Endometrial microvascular endothelial cells (primary cell): ENCODE data around the gene NCAM1. TPM values are rescaled to one million over a fixed set of nuclear protein-coding genes. Genes with fewer than 3 reads are reported as not detected.

Experiments used
- in situ Hi-C: cut with HindIII; loops from 2 replicates; pipeline ENCODE4 v1.10.0; 2017; ENCODE audit warnings: low sequenced_read_pairs, low pct_unique_long_range_greater_than_20kb; ENCODE audit errors: inconsistent ontology term
- total RNA-seq: library from RNA; depleted of rRNA; stranded (reverse); fragments of >200 nt; gene quantifications from one replicate; pipeline ENCODE4 v1.2.3, GENCODE V29; 2015; ENCODE audit errors: inconsistent ontology term

The NCAM1 gene
- total RNA-seq, 1 donor from 2014 or later, result not detected

DNA sequence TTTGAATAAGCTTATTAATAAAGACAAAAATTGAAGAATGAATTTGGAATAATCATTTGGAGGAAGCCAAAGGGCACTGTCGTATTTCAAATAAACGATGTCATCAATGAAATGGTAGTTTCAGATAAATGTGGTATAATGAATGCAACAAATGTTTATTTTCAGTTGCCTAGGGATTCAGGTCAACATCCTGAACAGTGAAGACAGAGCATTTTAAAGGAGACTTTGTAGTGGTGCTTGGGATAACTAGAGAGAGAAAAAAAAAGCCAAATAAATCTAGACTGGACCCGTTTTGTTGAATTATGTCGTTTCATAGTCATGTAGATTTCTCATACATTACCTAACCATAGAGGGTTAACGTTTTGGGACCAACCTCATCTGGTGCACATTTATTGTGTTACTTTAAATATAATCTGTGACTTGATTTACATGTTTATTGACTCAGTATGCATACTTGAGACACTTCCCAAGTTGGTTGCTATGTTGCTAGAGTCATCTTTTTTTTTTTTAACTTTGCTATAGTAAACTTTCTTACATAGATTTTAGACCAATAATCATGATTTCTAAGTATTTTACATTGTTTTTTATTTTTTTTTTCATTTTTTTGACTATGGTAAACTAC is 111.1 kb downstream of the NCAM1 start:
- in situ Hi-C loops, result no loop called here

DNA sequence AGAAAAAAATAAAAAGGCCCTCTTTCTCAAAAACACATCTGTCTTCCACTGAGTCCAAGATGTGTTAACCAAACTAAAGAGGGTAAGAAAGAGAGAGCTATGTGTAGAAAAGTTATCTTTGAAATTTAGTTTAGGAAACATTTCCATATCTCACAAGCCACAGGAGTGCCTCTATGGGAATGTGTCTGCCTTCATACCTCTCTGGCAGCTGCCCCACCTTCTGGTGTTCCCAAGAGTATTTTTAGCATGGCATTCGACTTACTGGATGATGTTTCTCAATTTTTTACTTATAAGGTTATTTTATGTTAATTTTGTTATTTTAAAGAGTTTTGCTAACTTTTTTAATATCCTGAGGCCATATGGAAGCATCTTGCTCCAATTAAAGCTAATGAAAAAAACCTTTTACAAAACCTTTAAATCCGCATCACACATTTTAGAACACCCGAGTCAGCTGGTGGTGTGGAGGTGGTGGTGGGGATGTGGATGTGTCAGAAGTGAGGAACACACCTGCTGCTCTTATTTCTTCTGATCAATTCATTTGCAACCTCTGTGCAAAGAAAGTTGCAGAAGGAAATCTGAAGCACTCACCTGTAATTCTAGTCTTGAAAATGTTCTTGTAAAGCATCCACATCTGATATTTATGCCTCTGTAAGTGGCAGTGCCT is 112.2 kb downstream of the NCAM1 start:
- in situ Hi-C loops, result no loop called here

DNA sequence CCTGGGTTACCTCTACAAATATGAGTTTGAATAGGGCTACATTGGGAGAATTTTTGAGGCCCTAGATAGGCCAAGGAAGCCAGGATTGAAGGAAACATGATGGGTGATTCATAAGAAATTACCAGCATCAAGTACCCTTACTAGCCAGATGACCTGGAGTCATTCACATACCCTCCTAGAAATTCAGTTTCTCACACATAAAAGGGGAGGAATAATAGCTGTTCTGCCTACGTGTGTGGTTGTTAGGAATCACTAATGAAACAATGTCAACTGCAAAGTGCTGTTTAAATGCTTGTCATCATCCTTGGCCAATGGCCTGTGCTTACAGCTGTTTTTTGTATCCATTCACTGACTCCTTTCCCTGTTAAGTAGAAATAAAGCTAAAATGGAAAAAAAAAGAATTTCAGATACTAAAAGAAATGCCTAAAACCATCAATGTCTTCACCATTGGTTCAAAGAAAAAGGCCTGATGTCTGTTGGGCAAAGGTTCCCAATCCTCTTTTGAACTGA is 114.4 kb downstream of the NCAM1 start:
- in situ Hi-C loops, result no loop called here

DNA sequence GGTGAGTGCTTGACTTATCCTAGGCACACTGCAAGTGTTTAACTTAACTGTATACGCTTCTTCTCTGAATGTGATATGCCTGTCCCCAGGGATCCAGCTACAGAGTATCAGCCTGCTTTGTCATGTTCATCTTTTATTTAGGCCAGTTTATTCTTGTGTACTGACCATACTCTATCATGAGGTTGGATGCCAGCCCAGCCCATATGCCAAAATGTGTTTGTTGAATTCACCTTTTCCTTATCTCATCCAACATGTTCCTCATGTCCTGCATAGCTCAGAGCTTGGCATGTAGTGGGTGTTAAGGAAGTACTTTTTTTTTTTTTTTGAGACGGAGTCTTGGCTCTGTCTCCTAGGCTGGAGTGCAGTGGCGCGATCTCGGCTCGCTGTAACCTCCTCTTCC is 116.2 kb downstream of the NCAM1 start:
- in situ Hi-C loops, result no loop called here

DNA sequence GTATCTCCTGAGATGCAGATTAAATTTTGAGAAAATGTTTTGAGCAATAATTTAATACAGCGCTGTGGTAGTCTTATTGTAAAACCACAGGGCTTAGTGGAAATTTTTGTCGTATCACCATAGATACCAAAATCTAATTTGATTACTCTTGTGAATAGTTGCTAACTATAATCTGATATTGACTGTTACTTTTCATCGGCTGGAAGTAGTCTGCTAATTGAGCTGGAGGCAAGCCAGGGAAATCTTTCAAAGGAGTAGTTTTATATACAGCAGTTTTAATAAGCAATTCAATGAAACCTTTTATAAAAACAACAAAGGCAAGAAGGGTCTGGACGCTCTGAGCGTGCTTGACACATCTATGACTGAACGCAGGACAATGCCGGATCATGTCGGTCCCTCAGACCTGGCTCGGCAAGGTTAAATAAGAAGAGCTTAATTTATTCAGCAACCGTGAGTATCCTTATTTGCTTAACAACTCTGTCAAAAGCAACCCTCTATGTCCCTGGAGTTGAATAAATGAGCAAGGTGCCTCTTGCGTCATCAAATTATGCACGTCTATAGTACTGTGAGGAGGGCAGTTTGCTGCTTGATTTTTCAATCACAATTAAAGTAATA is 121.2 kb downstream of the NCAM1 start:
- in situ Hi-C loops, result no loop called here

DNA sequence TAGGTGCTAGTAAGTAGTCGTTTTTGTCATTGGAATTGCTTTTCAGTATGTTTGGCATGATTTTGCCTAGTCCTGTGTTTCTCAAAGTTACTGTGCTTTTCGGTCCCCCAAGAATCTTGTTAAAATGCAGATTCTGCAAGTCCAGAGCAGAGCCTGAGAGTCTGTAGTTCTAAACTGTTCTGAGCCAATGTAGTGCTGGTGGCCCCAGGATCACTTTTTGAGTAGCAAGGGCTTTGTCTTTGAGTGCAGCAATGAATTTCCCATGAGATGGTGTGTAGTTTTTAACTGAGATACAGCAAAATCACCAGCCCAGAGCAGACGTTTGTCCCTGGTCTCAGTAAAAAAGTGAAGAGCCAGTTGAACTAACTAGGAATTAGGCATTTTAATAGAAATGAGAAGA is 122.4 kb downstream of the NCAM1 start:
- in situ Hi-C loops, result no loop called here

DNA sequence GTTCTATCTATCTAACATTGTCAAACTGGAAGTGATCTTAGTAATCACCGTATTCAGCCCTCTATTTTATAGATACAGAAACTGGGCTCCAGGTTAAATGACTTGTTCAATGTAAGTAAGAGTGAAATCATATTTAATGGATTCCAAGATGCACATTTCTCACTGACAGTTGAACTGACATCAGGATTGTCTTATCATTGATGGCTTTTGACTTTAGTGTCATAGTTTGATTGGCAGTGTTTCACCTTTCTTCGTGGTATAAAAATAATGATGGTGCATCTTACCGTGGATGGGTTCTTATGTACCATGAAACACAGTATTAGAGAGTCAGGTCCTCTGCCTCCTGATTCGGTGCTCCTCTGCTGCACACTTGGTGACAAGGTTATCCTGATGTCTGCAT is 123.1 kb downstream of the NCAM1 start:
- in situ Hi-C loops, result no loop called here

DNA sequence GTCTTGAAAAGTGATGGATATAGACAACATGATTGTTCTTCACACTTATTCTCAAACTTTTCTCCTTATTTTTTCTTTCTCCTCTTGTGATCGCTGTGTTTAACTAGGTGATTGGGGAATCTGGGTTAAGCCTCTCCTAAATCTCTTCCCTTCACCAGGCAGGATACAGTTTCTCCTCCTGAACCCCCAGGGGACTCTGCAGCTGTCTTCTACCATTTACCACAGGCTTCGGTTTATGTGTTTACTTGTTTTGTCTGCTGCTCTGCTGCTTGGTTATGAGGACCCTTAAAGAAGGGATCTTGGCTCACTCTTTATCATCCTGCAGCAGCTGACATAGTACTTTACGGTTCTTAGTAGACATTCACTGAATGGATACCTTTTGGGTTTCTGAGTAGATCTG is 124.2 kb downstream of the NCAM1 start:
- in situ Hi-C loops, result no loop called here

DNA sequence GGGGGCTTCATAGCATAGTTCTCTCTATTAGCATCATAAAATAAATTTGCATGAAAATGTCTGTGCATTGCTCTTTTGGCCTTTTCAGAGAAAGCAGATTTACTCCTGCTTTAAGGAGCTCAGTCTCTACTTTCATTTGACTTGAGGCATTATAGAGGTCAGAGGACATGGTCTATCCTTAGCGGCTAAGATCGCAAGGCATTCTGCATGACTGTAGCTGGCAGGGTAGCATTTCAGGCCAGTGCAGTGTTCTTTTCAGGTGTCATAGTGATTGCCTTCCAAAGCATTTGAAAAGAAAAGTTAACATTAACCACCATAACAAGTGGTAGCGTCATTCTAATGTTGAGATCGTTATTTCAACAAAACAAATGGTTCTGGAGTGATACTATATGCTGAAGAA is 126.5 kb downstream of the NCAM1 start:
- in situ Hi-C loops, result no loop called here

DNA sequence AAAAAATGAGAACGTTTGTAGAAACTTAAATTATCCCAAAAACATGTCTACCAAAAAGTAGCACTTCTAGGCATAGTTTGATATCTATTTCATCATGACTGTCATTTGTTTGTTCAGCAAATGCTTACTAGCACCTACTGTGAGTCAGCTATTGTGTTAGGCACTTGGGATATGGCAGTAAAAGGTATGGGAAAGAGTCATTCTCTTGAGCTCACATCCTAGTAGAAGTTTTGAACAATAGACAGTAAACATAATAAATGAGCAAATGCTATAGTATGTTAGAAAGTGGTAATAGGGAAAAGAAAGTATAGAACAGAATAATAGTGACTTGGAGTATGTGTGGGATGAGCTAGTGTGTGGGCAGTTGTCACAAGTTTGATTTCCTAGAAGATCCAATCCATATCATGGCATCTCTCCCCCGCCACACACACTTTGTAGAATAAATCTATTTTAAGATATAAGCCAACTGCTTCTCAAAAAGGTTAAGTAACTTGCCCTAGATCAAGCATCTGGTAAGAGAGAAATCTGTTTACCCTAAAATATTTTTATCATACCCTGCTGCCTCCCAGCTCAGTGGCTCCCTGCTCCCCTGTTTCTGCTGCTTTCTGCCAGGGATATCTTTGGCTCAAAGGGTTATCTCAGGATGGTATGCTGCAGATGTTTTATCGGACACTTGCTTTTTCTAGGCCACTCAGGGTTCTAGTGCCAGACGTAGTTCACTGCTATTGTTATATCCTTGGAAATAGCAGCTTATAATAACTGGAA is 129.7 kb downstream of the NCAM1 start:
- in situ Hi-C loops, result no loop called here

DNA sequence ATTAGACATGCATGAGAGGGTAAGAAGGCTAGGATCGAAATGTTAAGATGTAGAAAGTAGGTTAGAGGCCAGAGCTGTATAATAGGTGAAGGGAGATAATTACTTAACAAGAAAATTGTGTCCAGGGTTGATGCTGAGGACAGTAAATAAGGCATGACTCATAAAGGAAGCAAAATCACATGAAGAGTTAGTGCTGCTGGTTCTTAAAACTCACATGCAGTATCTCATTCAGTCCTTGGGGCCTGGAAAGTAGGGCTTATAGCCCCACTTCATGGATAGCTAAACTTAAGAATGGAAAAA is 130.2 kb downstream of the NCAM1 start:
- in situ Hi-C loops, result no loop called here

DNA sequence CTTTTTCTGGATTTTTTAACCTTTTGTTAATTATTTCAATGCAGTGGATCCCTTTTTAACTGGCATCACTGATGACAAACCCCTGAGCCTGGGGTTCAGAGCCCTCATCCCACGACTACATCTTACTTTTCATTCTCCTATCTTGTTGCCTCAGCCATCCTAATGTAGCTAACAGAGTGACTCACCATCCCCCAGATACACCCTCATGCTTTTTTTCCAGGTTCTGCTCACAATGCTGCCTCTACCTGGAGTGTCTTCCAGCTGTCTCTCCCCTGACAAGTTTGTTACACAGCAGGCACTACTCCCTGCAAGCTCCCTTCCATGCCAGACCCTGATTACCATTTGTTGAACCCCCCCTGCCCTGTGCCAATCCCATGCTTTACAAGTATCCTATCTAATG is 135.4 kb downstream of the NCAM1 start:
- in situ Hi-C loops, result no loop called here

DNA sequence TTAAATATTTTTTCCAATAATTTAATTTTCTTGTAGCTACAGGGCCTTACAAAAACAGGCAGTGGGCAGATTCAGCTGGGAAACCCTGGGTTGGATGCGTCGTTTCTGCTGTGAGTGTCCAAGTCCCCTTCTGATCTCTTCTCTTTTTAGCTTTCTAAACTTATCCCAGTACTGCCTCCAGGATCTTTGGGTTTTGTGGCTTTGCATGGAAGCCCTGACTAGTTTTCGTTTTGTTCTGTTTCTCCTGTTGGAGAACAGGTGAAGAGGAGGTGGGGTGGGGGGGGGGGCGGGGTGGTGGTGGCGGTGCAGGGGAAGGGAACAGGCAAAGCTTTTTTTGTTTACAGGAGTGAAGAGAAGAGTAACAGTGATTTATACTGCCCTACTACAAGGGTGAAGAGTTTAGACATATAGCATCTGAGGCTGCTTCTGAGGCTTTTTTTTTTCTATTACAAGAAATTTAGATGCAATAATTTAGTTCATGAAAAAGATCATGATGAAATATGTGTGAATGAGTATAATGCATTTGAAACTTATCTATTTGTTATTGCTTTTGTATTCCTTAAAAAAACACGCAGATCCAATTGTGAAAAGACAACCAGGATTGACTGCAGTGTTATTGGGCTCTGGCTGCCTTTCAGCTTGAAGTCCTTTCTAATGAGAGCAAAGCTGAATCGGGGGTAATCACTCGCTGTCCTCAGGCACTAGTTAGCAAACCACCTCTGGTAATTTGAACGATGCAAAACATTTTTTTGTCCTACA is 142.9 kb downstream of the NCAM1 start:
- in situ Hi-C loops, result no loop called here

DNA sequence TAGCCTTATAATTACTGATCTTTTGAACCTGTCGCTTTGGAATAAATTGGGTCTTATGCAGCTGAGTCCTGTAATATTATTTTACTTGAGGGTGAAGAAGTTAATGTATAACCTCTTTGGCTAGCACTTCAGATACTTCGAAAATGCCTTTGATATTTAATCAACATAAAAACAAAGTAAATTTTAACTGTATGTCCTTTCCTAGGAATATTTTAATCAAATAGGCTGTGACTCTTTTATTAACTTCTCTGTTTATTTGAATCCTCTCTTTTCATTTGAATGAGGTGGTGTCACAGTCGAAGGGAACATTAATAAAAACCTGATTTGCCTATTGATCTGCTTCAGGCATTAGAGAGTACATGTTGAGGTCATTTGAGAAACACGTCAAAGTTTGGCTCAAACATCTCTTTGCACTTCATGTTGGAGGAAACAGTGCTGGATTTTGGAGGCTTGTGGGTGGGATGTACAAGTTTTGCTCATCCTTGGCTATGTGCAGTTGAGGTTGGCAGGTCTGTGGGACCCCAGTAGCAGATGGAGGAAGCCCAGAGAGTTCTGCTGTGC is 143.6 kb downstream of the NCAM1 start:
- in situ Hi-C loops, result no loop called here

DNA sequence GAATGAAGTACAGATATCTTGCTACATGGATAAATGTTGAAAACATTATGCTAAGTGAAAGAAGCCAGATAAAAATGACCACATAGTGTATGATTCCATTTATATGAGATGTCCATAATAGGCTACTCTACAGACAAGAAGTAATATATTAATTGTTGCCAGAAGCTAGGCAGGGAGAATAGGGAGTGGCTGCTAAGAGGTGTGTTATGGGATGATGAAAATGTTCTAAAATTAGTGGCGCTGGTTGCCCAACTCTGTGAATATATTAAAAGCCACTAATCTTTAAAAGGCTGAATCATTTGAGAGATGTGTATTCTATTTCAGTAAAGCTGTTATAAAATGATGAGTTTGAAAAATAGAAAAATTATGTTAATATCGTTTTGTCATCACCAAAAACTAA is 144.4 kb downstream of the NCAM1 start:
- in situ Hi-C loops, result no loop called here

DNA sequence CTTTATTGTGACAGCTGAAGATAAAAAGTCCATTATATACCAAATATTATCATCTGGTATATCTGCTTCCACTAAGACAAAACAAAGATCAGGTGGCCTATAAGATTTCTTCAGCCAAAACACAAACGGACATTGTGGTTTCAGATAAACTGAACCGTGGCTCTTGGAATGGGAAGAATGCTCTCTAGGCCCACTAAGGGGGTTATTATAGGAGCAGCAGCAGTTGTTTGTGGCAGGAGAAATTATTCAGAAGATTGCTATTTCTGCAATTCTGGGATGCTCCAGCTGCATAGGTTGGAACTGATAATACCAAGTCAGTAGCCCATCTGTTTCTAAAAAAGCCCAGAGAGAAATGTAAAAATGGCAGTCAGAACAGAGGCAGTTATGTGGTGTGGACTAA is 145.3 kb downstream of the NCAM1 start:
- in situ Hi-C loops, result no loop called here

DNA sequence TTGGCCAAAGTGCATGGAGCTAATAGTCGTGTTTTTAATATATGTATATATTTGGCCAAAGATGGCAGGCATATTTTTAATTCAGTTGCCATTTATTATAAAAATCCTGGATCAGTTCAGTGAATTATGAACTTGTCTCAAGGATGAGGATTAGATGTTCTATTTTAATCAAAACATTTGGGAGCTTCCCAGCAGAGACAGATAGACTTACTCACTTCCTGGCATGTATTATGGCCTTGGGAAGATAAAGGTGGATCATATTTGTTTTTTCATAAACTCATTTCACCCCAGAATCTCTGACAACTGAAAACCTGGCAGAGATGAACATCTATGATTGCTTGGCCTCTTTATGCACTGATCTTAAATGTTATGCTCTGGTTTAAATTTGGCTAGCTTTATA is 148.8 kb downstream of the NCAM1 start:
- in situ Hi-C loops, result no loop called here

DNA sequence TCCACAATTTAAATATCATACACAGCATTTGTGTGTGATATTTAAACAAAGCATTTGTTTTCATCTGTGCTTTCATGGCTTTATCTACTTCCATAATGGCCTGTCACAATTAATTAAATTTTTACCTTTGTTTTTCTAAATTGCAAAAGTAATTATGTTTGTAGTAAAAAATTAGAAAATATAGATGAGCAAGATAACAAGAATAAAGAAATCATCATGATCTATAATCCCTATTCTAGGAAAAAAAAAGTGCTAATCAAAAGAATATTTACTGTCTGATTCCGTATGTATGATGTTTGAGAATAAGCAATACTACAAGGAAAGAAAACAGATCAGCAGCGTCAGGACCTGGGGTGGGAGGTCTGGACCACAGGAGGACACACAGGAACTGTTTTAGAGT is 149.9 kb downstream of the NCAM1 start:
- in situ Hi-C loops, result no loop called here

DNA sequence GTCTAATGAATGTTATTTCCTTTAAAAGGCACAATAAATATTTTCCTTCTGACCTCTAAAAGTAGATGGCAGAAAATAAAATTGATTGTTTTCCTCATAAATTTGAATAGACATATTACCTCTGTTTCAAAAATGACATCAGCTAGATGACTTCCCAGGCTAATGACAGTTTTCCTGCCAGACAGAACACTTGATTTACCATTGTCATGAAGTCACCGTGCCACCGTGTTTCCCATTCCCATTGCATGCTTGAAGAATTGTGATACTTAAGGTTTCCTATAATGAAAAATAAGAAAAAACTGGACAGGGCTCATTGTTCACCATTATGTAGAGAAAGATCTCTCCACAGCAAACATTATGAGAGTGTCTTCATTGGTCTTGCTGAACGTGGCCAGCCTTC is 151.1 kb downstream of the NCAM1 start:
- in situ Hi-C loops, result no loop called here
